Left kidney (tissue), 2 donors: ENCODE results near the gene MMS19. TPM values are rescaled to one million over a fixed set of nuclear protein-coding genes. Genes with fewer than 3 reads are reported as not detected.
"Not testable (repeated sequence)": the region's sequence is repeated elsewhere in the genome, so short reads cannot be mapped to it uniquely, and the experiment has no call there.

Source experiments
- DNase-seq: peaks from one replicate; pipeline ENCODE4 v3.0.0-alpha.2; 2013
- polyA plus RNA-seq: library from polyadenylated mRNA; unstranded; fragments of 120-200 nt; gene quantifications from one replicate; pipeline ENCODE4 v1.2.1, GENCODE V29; 2013; ENCODE audit not compliant: insufficient read length

Gene MMS19
- polyA plus RNA-seq, 1 donor, result 105 TPM

DNA sequence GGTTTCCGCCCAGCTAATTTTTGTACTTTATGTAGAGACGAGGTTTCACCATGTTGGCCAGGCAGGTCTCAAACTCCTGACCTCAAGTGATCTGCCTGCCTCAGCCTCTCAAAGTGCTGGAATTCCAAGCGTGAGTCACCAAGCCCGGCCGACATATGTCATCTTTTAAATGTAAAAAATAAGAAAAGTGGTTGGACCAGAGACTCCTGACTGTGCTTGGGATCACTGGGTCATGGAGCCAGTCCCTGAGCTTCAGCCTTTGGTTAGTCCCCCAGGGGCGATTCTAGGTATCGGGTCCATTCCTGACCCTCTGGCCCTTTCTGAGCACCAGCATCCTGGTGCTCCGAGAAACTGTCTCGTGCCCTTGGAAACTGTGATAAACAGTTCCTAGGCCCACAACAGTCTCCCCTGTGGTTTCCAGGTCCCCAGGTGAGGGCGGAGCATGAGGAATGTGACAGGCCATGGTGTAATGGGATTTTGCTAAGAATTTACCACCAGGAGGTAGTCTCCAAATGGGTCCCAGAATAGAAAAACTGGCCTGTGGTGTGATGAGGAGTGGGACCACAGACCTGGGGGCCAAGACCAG is 33.3 kb upstream of the MMS19 start:
- DNase-seq, result no peak

DNA sequence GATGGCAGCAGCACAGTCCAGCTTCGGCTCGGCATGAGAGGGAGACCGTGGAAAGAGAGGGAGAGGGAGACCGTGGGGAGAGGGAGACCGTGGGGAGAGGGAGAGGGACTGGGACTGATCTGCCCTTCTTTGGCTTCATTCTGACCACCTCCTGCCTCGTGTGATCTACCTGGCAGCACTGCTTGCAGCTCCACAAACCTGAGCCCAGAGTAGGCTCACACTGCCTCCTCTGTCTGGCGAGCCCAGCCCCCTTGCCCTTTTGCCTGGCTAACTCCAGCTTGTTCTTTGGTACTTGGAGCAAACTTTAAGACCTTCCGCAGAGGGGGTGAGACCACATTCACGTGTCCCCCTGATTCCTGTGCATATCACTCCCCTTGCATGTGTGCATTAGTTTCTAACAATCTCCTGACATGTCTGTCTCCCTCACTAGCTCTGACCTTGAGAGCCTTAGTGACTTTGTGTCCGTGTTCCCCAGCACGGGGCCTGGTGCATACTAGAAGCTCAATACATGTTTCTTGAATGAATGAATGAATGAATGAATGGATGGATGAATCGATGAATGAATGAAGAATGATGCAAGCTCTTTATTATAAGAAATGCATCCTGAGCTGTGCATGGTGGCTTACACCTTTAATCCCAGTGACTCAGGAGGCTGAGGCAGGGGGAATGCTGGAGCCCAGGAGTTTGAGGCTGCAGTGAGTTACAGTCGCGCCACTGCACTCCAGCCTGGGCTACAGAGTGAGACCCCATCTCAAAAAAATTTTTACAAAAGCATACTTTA is 31.7 kb upstream of the MMS19 start:
- no peak for DNase-seq

DNA sequence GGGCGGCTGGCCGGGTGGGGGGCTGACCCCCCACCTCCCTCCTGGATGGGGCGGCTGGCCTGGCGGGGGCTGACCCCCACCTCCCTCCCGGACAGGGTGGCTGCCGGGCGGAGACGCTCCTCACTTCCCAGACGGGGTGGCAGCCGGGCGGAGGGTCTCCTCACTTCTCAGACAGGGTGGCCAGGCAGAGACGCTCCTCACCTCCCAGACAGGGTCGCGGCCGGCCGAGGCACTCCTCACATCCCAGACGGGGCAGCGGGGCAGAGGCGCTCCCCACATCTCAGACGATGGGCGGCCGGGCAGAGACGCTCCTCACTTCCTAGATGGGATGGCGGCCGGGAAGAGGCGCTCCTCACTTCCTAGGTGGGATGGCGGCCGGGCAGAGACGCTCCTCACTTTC is 30.7 kb upstream of the MMS19 start:
- not testable (repeated sequence) for DNase-seq

DNA sequence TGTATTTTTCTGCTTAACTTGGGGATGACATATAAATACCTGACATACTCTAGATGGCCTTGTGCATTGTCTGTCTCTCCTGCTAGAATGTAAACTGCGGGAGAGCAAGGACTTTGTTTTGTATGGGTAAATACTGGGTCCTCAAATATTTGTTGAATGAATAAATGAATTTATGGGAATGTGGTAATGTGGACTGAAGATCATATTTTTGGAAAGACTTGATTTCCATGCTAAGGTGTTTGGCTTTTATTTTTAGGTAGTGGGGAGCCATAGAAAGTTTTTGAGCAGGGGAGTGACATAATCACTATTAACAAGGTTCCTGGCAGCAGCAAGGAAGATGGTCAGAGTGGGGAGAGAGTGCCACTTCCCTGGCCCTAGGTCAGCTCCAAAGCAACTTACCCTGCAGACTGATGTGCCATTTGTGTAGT is 27.5 kb upstream of the MMS19 start:
- DNase-seq, result no peak

DNA sequence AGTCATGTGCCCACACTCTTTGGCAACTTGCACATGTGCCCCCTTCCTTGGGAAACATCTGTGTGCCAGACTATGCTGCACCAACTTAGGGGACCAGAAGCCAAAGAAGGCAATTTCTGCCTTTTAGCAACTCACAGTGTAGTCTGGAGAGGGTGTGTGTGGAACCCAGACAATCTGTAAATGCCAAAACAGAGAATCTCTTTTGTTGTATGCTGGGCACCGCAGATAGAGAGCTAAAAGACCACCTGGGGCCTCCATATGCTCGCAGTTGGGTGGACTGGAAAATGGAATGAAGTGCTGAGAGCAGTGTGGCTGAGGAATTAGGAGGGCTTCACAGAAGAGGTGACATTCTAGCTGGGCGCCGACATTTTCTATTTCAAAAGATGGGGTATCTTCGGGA is 26.9 kb upstream of the MMS19 start:
- no peak for DNase-seq

DNA sequence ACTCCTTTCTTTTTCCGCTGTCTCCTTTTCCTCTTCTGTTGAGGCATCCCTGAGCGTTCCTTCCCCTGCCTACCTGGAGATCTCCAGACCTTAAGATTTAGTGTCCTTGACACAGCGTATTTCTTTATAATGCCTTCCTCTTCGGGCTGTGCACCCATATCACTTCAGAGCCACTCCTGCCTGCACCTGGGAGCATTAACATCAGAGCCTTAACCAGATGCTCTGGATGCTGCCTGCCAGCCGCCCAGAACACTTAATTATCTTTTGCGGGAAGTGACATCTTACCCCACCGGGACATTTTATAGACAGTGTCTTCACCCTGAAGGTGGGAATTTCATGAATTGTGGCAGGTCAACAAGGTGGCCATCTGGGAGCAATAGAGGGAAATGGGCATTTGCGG is 24.7 kb upstream of the MMS19 start:
- no peak for DNase-seq

DNA sequence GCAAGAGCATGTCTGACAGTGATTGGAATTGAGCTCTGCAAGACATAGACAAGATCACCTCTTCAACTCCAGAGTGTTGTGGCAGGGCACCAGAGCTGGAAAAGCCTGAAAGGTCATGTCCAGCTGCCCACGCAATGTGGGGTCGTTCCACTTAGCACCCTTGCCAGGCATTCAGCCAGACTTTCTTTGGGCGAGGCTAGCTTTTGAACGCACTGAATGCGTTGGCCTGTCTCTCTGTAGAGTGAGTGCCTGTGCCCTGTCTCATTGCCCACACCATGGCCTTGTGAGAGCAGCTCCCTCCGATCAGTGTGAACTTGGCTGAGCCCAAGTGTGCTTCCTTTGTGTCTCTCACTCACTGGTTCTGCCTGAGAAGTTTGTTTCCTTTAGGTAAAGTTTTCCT is 23.8 kb upstream of the MMS19 start:
- DNase-seq, result no peak

DNA sequence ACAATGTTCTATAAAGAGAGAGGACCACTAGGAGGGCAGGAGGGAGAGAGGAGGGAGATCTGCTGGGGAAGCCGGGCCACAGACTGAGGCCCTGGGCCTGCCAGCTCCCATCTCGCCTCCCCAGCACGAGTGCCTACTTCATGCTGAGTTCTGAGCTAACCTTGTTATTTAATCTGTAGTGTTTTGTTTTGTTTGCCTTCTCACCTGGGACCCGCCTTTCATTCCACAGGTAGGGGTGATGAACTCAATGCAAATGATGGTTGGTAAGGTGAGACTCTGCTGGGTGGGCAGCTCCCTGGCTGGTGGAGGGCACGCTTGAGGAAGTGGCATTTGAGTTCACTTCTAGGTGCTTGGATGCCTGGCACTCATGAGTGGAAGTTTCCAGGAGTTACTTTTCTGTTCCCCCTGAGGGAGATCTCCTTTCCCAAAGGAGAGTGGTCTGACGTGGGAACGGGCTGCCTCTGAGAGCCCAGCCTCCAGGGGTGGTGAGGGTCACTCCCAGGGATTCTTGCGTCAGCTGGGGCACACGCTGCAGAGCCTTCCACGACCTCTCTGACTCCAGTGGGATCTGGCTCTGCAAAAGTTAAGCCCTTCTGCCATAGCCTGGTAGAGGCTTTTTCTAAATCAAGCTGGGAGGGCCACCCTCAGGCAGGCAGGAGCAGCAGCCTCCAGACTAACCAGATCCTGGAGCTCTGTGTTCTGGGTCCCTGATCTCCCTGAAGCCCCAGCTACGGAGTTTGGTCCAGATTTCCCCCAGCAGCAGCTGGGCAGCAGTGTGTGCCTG is 22.9 kb upstream of the MMS19 start:
- DNase-seq, result no peak

DNA sequence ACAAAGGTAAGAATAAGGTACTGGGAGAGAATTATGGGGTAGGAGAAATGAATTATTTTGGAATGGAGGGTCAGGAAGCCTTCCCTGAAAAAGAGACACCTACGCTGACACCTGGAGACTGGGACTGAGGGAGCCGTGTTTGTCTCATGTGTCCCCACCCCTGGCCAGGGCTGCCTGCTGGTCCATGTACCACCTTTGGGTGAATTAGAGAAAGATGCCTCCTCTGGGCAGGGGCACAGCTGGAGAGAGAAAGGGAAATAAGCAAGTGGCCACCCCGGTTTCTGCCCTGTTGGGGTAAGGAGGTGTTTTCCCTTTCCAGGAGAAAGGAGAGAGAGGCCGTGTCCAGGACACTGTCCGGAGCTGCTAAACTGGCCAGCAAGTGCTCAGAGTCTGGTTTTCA is 22.3 kb upstream of the MMS19 start:
- no peak for DNase-seq

DNA sequence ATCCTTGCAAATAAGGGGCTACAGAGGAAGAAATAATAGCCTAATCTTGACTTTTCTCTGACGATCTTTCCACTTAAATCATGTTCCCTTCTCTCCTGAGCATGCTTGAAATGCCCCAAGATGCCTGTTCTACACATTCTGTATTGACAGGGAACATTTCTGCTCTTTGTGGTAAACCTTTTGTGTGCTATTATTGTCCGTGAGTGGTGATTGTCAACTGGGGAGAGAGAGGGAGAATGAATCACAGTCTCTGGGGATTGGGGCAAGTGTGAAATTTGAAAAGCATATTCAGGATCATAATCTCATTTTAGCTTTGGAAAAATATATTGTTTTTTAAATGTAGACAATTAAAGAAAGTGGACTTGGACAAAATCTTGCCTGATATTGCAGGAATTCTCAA is 21.1 kb upstream of the MMS19 start:
- DNase-seq, result no peak

DNA sequence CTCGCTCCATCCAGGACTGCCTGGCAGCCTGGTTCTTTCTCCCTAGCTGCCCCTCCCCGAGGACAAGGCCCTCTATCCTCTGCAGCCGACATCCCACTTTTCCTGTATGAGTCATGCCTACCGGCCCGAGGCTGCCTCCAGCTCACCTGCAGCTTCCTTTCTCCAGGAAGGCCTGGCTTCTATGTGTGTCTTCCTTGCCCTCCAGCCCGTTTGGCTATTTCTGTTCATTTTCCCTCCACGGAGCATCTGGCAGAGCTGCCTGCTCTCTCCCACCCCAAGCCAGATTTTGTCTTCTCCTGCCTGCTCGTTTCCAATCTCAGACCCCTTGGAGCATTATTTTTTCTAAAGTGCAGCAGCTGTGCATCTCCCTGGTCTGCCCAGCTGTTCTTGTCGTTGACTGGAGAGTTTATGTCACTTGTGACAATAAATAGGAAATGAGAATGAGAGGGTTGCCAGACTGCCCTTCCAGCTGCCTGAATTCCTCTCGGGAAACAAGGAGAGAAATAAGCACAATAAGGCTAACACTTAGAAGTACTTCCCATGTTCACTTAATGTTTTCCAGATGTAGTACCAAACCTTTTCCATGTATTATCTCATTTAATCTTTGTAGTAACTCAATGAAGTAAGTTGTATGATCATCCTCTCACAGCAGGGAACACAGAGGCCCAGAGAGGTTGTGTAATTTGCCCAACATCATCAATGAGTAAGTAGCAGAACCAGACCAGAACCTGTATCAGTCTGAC is 20.2 kb upstream of the MMS19 start:
- DNase-seq, result no peak

DNA sequence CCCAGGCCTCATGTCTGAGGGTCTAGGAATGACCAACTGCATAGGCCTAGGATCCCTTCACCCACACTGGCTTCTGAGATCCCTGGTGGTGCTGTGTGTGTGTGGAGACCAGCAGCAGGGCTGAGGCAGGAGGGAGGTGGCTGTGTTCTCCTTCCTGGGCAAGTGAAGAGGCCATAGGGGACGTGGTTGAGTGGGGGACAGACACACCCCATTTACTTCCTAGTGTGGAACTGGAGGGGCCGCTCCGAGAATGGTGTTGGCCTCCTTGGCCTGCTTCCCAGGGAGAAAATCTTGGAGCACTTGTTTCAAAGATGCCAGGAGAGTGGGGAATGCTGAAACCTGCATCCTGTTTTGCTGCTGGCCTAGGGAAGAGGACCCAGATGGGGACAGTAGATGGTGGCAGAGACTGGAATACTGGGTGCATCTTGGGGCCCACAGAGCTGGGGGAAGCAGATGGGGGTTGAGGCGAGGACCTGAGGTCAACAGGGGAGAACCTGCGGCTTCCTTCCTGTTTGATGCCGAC is 19.6 kb upstream of the MMS19 start:
- DNase-seq, result no peak

DNA sequence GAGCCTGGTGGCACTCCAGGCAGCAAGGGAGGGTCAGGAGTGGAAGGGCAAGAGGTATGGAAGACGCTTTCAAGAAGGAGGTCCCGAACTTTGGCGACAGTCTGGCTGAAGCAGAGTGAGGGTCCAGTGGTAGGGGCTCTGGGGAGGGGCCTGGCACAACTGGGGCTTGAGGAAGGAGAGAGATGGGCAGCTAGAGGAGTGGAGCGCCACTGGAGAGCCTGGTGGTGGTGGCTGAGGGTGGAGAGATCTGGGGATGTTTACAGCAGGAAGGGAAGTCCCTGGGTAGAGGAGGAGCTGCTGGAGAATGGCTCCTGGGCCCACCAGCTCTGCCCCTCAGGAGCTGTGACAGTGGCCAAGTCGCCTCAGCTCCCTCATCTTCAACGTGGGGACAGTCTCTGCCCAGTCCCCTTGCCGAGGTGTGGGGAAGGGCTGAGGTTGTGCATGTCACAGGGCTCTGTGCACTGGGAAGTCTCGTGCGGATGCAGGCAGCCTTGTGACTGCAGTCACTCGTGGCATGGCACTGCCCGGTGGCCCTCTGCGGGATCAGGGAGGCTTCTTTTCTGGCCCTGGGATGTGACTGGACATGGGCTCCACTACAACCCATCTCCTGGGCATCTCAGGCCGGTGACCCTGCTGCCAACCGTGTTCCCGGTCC is 19.0 kb upstream of the MMS19 start:
- DNase-seq, result no peak

DNA sequence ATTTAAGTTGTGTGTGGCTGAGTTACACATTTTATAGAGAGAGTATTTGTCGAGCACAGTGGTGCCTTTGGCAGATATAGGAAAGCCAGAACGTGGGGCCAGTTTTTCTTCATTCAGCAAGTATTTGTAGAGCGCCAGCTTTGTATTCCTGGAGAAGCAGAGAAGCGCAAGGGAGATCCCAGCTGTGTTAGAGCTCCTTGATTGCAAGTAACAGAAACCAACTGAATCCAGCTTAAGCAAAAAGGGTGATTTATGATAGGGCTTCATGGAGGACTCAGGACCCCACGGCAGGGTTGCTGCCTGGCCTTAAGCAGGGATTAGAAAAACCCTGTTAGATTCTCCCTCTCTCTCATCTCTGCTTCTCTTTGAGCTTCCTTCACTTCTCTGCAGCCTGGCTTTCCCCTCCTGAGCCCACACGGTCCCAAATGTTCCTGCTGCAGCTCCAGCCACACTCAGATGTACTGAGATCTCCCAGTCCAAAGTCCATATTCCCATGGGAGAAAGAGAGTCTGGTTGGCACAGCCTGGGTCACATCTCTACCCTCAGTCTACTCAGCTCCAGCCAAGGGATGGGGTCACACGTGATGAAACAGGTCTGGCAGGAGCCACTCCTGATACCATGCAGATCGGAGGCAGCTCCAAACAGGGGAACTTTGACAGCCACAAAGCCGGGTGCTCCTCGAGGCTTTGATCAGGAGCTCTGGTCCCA is 17.2 kb upstream of the MMS19 start:
- no peak for DNase-seq

DNA sequence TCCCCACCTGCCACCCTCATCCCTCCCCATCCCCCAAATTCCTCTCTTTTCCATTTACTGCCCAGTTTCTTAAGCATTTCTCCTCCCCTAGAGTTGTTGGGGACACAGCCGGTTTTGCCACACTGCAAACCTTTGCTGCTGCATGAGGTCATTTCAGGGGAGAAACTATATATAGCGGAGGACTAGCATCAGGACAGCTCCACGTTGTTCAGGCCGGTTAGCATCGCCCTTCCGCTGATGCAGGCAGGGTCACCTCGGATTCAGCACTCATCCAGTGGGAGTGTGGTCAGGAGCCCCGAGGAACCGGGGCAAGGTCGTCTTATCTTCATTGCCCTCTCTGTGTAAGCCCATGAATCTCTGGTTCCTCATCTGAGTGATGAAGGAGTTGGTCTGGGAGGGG is 16.1 kb upstream of the MMS19 start:
- DNase-seq, result no peak

DNA sequence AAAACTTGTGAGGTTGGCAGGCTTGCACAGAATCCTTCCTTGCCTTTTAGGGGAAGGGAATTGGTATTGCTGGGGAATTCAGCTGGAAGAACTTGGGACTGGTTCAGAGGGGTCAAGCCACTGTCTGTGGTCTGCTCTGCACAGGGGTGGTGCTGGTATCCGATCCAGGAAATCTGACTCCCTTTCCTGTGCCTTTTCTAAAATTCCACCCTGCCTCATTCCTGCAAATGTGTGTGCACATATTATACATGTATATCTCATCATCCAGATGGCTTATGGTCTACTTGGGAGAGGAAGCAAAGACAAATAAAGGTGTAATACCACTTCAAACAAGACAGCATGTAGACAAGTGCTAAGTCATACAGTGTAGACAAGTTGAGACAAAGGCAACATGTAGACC is 14.8 kb upstream of the MMS19 start:
- no peak for DNase-seq

DNA sequence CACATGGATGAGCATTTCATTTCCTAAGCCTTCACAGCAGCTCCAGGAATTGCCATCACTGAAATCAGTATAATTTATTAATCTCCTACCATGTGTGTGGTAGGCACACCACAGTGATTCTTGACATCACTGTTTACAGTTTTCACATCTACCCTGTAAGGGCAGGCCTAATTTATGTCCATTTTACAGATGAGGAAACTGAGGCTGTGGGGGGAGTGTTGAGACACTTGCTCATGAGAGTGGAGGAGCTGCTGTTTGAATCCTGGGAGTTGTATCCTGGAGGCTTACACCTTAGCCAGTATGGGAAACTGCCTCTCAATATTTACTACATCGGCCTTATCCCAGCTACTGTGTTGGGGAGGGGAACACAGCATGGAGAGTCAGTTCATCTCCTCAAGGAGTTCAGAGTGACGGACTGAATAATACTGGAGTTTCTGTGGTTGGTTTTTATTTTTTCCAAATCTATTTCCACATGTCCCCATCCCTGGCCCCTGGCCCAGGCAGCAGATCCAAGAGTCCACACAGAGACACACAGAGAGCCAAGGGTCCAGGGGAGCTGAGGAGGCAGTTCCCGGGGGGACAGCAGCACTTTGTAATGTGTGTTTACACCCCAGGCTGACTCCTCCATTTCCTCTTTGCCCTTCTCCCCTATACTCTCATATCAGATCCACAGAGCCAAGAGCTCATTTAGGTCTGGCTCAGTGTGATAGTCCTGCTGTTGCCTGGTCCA is 13.7 kb upstream of the MMS19 start:
- DNase-seq, result no peak

DNA sequence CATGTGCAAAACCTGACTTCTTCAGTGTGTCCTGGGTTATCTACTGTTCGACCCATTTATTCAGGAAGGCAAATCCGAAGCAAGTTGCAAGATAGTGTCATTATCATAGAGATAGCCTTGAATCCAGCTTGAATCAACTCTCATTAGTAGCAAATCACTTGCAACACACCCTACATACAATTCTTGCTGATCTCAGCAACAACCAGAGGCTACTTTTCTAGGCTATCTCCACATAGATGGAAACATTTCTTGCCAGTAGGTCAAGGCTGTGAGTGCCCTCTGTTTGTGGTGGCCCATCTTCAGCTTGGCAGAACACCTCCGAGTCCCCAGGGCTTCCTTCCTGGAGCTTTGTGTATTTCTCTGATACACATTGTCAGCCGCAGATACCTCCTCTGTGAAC is 12.5 kb upstream of the MMS19 start:
- no peak for DNase-seq

DNA sequence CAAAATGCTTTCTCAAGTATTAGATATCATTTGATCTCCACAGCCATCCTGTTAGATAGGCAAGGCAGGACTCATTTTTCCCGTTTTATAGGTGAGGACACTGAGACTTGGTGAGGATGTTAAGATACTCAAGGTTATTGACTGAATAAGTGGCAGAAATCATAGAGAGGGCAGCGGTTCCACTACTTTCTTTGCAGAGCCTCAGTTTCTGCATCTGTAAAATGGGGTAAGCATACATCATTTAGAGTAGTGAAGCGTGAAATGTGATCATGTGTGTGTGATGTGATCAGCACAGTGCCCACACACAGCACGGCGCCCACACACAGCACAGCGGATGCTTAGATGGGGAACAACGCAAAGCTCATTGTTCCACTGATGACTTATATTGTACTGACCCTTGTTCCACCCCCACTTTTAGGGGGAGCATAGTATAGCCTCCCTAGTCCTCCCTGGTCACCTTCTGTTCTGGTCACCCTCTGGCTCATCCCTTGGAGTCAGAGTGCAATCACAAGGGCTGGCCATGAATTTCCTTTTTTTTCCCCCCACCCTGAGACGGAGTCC is 11.0 kb upstream of the MMS19 start:
- no peak for DNase-seq

DNA sequence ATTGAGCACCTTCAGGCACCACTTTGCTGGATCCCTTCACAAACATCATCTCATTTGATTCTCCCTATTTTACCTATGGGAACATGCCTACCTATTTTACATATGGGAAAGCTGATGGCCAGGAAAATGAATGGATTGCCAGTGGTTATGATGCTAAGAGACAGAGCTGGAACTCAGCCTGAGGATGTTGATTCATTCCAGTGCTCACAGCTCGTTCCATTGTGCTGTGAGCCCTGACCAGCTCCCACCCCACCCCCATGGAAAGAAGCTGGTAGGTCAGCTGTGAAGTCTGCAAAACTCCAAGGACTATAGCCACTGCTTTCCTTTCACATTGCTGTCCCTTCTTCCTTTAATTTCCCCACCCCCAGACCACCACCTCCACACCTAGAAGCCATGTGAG is 10.1 kb upstream of the MMS19 start:
- no peak for DNase-seq
